ENCODE data around the gene MAEA. TPM values are rescaled to one million over a fixed set of nuclear protein-coding genes. Genes with fewer than 3 reads are reported as not detected.

The MAEA gene
- total RNA-seq, 2 experiments from 2014 or later = 61.5 to 63.2 TPM

GRCh38 chr4:1337376-1337831 is 47.7 kb downstream of the MAEA start:
- peaks cover 16% of the 10 kb centered on the region for H3K4me1 Mint-ChIP-seq (ENCODE audit: low read depth)
- ATAC-seq (ENCODE audit: poor library complexity) (peak; percentile 60), DNase-seq (peak in 9 of 14 experiments; percentile 23 to 62 (median 39))
- Histone ChIP-seq H3K36me3 (ENCODE audit: insufficient read depth, low read length) (peaks cover 76% of the 10 kb centered on the region), H3K27me3 (ENCODE audit: control insufficient read depth in 1 of 2, insufficient read depth in 2 of 2, low read length in 2 of 2) (no peaks in the 10 kb centered on the region), H3K4me3 (ENCODE audit: low read length) (no peak overlapping the region), H3K4me1 (ENCODE audit: insufficient read depth, low read length) (peaks cover 20% of the 10 kb centered on the region), H3K9me3 (ENCODE audit: control insufficient read depth in 1 of 2, insufficient read depth in 1 of 2, low read length in 2 of 2) (peaks cover 0 to 4% of the 10 kb centered on the region in 2 experiments), H3K27ac (ENCODE audit: low read depth in 1 of 2, low read length in 2 of 2) (no peak overlapping the region)
- TF ChIP-seq CTCF (IDR thresholded peaks at IDR 0.05) = no peak
- intact Hi-C loops (cut with DNase I, micrococcal nuclease) = no loop called here
- no peak overlapping the region for H3K4me3 Mint-ChIP-seq
- H3K36me3 Mint-ChIP-seq (ENCODE audit: low read depth) = peaks cover 62% of the 10 kb centered on the region
- CTCF ChIA-PET = no interaction called here
- H3K9me3 Mint-ChIP-seq = no peaks in the 10 kb centered on the region
- H3K27me3 Mint-ChIP-seq = no peaks in the 10 kb centered on the region
- POLR2A ChIA-PET = no interaction called here
- H3K27ac Mint-ChIP-seq = peak overlapping the region; percentile 64

GRCh38 chr4:1337951-1338751 is 48.5 kb downstream of the MAEA start:
- no peaks in the 10 kb centered on the region for H3K27me3 ChIP-seq (ENCODE audit: control insufficient read depth in 1 of 2, insufficient read depth in 2 of 2, low read length in 2 of 2)

GRCh38 chr4:1338752-1339414 is 49.2 kb downstream of the MAEA start:
- no peak overlapping the region for H3K27ac Mint-ChIP-seq
- no peaks in the 10 kb centered on the region for H3K27me3 Mint-ChIP-seq
- Histone ChIP-seq H3K27me3 (ENCODE audit: control insufficient read depth in 1 of 2, insufficient read depth in 2 of 2, low read length in 2 of 2) (no peaks in the 10 kb centered on the region), H3K27ac (ENCODE audit: low read depth in 1 of 2, low read length in 2 of 2) (no peak overlapping the region), H3K9me3 (ENCODE audit: control insufficient read depth in 1 of 2, insufficient read depth in 1 of 2, low read length in 2 of 2) (peaks cover 0 to 4% of the 10 kb centered on the region in 2 experiments), H3K4me1 (ENCODE audit: insufficient read depth, low read length) (peaks cover 9% of the 10 kb centered on the region), H3K4me3 (ENCODE audit: low read length) (no peak overlapping the region), H3K36me3 (ENCODE audit: insufficient read depth, low read length) (peaks cover 65% of the 10 kb centered on the region)
- POLR2A ChIA-PET = no interaction called here
- DNase-seq (no peak), ATAC-seq (ENCODE audit: poor library complexity) (no peak)
- peaks cover 19% of the 10 kb centered on the region for H3K4me1 Mint-ChIP-seq (ENCODE audit: low read depth)
- peaks cover 56% of the 10 kb centered on the region for H3K36me3 Mint-ChIP-seq (ENCODE audit: low read depth)
- H3K9me3 Mint-ChIP-seq = no peaks in the 10 kb centered on the region
- CTCF ChIA-PET = no interaction called here
- TF ChIP-seq CTCF (IDR thresholded peaks at IDR 0.05) = no peak
- H3K4me3 Mint-ChIP-seq = no peak overlapping the region
- intact Hi-C loops (cut with DNase I, micrococcal nuclease) = no loop called here

More at GRCh38 chr4:1337951-1338751, 48.5 kb downstream of the MAEA start:
- no peaks in the 10 kb centered on the region for H3K9me3 Mint-ChIP-seq
- peak overlapping the region; percentile 64 for H3K27ac Mint-ChIP-seq
- Histone ChIP-seq H3K4me3 (ENCODE audit: low read length) (no peak overlapping the region), H3K36me3 (ENCODE audit: insufficient read depth, low read length) (peaks cover 68% of the 10 kb centered on the region), H3K9me3 (ENCODE audit: control insufficient read depth in 1 of 2, insufficient read depth in 1 of 2, low read length in 2 of 2) (peaks cover 0 to 4% of the 10 kb centered on the region in 2 experiments), H3K27ac (ENCODE audit: low read depth in 1 of 2, low read length in 2 of 2) (no peak overlapping the region), H3K4me1 (ENCODE audit: insufficient read depth, low read length) (peaks cover 12% of the 10 kb centered on the region)
- CTCF ChIA-PET = no interaction called here
- peaks cover 19% of the 10 kb centered on the region for H3K4me1 Mint-ChIP-seq (ENCODE audit: low read depth)
- no peak for DNase-seq
- intact Hi-C loops (cut with DNase I, micrococcal nuclease) = no loop called here
- H3K36me3 Mint-ChIP-seq (ENCODE audit: low read depth) = peaks cover 56% of the 10 kb centered on the region
- TF ChIP-seq CTCF (IDR thresholded peaks at IDR 0.05) = no peak
- H3K4me3 Mint-ChIP-seq = peak overlapping the region; percentile 20
- no peak for ATAC-seq (ENCODE audit: poor library complexity)
- POLR2A ChIA-PET = no interaction called here
- H3K27me3 Mint-ChIP-seq = no peaks in the 10 kb centered on the region
